GM21576 (cell line): ENCODE results near the gene S1PR5.
"Not testable (repeated sequence)": the region's sequence is repeated elsewhere in the genome, so short reads cannot be mapped to it uniquely, and the experiment has no call there.

ENCODE experiments used
- ATAC-seq: cut with Tn5 transposase; IDR thresholded peaks from one replicate; pipeline ENCODE4 v1.9.1; 2021; ENCODE audit warnings: mild to moderate bottlenecking, moderate library complexity; ENCODE audit not compliant: unreplicated experiment

Gene S1PR5

DNA sequence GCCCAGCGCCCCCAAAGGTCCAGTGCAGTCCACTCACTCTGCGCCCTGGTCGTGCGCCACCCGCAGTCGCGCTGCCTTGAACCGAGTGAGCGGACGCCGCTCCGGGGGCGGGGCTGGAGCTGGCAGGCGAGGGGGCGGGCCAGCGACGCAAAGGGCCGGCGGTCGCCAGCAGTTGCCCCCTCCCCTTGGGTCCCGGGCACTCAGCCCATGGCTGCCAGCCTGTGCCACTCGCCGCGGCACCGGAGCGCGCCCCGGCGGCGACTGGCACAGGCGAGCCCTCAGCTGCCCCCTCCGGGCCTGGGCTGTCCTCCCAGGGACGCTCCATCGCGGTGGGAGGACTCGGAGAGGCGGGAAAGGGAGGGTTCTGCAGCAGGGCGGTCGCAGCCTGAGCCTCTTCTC, at the start of gene S1PR5:
TSS of gene S1PR5 (minus strand) at position 87 of the 399 bp plus-strand sequence. CDS start 2,436 bp downstream, outside the sequence.
- ATAC-seq = no peak

- ATAC-seq = no peak
These were observed 49.6 kb upstream of the S1PR5 start for GRCh38 chr19:10566658-10567410.

GRCh38 chr19:10566408-10566657, 49.1 kb upstream of the S1PR5 start:
- ATAC-seq = no peak

DNA sequence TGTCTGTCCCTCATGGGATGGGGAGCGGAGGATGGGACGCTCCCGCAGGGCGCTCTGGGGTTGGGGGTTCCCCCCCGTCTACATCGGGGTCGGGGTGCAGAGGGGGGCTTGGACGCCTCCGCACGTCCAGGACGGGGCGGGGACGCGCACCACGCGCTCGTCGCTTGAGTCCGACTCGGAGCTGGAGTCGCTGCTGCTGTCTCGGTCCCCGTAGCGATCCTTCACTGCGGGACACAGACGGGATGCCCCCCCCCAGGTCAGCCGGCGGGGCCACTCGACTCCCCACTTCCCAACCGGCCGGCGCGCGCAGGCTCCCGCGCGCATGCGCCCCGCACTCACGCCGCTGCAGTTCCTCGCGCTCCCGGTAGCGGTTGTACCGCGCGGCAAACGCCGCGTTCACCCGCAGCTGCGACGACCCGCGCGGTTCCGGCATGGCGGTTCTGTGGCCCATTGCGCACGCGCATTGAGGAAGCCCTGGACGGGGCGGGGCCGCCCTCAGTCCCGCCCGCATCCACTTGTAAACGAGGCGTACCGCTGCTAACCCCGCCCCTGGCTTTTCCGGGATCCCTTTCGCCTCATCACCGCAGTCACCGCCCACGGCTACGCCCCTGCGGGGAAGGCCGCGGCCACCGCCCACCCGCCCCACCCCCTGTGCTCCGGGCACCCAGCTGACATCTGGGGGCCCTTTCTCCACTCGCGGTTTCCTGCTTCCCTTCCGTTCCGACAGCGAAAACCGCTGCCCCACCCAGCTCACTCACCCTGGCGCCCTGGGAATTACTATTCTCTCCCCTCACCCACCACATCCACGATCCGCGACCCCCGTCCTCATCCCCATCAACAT, 48.5 kb upstream of the S1PR5 start, which contains the start of gene KRI1:
TSS of gene KRI1 (minus strand) at position 444 of the 841 bp plus-strand sequence. CDS start at position 433, 11 bp downstream.
- ATAC-seq = peak; percentile 45

GRCh38 chr19:10565028-10565566, 47.9 kb upstream of the S1PR5 start:
- ATAC-seq = no peak

GRCh38 chr19:10562609-10563008, 45.4 kb upstream of the S1PR5 start:
- no peak for ATAC-seq

DNA sequence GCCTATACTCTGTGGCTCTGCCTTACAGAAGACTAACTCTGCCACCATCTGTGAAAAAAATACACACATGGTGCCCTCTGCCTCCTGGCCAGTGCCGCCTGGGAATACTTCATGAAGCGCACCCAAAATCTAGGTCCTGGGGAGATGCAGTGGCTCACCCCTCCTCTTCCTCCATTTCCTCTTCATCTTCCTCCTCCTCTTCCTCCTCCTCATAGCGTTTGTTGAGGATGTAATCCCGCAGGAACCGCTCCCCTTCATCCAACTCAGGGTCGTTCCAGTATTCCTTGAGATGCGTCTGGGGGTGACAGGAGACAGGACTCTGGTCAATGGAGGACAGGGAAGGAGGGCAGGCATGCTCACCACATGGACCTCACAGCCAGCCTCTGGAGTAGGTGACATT, 42.9 kb upstream of the S1PR5 start:
- no peak for ATAC-seq

DNA sequence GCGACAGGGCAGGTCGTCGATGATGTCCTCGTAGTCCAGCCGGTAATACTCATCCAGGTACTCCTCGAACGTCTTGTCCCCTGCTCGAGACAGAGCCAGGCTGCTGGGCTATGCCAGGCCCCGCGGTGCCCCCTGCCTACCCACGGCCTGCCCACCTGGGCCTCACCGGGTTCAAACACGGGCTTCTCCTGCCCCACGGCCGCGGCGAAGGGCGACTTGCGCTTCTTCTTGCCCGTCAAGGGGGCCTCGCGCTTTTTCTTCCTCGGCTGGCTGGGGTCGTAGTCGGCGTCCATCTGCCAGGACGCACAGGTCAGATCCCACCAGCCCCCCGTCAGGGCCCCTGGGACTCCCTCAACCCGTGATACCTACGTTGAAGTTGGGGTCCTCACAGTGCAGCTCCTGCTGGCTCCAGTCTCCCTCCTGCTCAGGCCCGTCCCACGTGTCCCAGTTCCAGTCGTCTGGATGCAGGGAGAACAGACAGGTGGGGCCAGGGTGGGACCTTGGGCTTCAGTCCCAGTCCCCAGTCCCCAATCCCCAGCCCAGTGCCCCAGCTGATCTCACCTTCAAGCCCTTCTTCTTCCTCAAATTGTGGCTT, 40.5 kb upstream of the S1PR5 start:
- no peak for ATAC-seq

DNA sequence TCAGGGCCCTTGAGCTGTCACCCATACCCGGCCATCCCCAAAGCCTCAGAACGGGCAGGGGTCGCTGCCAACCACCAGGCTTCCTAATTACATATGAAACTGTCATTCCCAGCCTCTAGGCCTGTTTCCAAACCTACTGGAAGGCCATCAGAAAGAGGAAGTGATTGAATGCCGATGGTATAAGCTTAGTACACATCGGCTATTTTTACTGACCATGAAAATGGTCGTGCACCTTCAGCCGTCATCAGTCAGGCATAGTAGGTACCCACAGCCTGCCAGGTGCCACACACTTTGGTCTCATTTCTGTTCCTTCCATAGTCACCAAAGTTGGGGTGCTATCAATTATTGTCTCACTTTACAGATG, 38.3 kb upstream of the S1PR5 start:
- no peak for ATAC-seq

GRCh38 chr19:10554760-10555609, 37.7 kb upstream of the S1PR5 start:
- ATAC-seq = no peak

DNA sequence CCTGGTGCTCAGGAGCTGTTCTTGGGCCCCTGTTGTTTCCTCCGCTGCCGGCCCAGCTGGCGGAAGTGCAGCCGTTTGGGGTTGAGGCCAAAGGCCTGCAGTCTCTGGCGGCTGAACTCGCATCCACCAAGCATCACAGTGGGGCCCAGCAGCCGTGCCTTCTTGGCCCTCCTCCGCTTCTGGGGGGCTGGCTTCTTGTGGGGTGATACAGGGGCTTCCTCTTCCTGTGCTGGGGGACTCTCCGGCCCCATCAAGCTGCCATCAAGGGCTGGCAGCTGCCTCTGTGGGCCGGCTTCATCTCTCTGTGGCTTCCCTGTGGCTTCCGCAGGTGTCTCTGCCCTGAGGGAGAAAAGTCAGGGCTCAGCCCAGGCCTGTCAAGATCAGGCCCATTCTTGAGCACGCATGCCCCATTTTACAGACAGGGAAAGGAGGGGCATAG, 36.7 kb upstream of the S1PR5 start:
- peak; percentile 44 for ATAC-seq

DNA sequence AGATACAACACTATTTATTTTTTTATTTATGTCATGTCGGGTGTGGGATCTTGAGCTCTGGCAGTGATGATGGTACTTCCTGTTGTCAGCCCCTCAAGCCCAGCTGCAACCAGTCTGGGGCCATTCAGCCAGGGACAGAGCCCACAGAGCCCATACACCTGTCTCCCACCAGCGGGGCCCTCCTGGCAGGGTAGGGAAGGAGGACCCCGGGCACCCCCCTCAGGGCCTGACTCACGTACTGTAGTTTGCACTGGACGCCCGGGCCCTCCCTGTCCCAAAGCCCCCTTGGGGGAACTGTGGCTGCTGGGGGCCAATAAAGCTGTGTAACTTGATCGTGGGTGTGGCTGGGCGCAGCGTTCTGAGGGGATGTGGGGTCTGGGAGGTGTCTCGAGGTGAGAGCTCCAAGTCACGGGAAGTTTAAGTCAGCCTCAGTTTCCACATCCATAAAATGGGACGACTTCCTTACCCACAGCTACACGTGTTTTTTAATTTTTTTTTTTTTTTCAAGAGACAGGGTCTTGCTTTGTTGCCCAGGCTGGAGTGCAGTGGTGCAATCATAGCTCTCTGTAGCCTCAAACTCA, 35.9 kb upstream of the S1PR5 start:
- no peak for ATAC-seq

GRCh38 chr19:10552510-10553053, 35.3 kb upstream of the S1PR5 start:
- ATAC-seq = no peak

GRCh38 chr19:10551698-10552301, 34.6 kb upstream of the S1PR5 start:
- no peak for ATAC-seq

DNA sequence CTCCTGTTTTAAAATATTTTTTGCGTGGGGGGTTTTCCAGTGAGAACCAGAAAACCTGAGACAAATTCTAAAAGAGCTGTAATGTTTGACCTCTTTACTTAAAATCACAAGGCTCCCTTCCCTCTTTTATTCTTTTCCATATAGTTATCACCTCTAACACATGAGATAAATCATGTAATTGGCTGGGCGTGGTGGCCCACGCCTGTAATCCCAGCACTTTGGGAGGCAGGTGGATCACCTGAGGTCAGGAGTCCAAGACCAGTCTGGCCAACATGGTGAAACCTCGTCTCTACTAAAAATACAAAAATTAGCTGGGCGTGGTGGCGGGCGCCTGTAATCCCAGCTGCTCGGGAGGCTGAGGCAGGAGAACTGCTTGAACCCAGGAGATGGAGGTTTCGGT, 33.8 kb upstream of the S1PR5 start:
- not testable (repeated sequence) for ATAC-seq

GRCh38 chr19:10550336-10550735, 33.1 kb upstream of the S1PR5 start:
- ATAC-seq = no peak

GRCh38 chr19:10549733-10550132, 32.5 kb upstream of the S1PR5 start:
- no peak for ATAC-seq

- ATAC-seq = no peak
These were observed 31.6 kb upstream of the S1PR5 start for GRCh38 chr19:10548746-10549276.

- no peak for ATAC-seq
These were observed 29.6 kb upstream of the S1PR5 start for GRCh38 chr19:10546817-10547216.
